GOT3 (cell line): ENCODE measurements around the gene KIFC3.
"Not testable (repeated sequence)": the region's sequence is repeated elsewhere in the genome, so short reads cannot be mapped to it uniquely, and the experiment has no call there.

ENCODE experiments used
- DNase-seq: peaks from one replicate; lab custom pipeline; 2025; ENCODE audit warnings: mixed read lengths; lab: John Stamatoyannopoulos, UW

Gene KIFC3

DNA sequence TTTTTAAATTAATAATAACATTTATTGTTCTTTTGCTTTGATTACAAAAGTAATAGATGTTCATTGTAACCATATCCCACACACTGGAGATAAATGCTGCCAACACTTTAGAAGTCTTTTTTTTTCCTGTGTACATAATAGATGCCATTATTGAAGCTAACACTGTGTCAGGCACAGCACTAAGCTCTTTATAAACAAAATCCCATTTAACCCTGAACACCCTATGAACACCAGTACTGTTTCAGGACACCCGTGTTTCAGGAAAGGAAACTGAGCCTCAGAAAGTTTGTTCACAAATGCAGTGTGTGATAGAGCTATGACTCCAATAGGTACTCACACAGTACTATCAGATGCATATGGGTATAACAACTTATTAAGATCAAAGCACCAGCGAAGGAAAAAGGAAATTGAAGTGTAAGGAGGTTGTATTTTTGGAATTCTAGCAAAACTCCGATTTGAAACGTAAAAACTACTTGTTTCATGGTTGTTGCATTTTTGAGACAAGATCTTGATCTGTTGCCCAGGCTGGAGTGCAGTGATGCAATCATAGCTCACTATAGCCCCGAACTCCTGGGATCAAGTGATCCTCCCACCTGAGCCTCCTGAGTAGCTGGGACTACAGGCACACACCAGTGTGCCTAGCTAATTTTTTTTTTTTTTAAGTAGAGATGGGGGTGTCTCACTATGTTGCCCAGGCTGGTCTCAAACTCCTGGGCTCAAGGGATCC lies 2.0 kb upstream of the KIFC3 start:
- DNase-seq = no peak

DNA sequence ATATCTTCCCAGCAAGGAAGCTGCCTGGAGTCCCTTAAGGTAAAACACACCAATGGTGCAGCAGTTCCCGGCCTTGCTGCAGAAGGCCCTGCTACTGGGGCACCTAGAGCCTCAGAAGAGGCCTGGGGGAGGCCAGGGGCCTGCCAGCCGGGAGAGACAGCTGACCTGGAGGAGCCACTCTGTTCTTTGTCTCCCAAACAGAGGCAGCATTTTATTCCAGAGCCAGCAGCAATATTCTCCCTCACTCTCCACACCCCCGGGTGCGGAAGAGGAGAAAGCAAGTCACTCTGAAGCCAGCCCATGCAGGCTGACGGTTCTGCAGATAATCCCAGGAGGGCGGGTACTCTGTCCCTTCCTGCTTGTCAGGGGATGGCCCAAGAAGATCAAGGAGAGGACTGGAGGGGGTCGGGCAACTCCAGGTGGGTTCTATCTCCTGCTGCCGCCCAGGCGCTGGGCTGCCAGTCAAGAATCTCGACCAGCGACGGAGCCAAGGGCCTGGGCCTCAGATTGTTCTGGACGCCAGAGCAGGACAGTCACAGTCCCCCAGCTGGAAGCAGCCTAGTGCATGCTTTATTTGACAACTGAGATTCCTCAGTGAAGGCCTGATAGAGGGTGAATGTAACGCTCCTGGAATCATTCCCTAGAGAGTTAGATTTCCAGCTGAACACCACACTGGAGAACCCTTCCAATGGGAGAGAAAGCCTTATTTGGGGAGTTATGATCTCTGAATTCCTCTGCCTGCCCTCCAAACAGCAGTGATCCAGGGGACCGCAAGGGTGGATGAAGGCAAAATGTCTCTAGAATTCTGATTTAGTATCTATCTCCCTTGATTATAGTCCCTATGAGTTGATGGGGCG lies 1.1 kb upstream of the KIFC3 start:
- DNase-seq = no peak

DNA sequence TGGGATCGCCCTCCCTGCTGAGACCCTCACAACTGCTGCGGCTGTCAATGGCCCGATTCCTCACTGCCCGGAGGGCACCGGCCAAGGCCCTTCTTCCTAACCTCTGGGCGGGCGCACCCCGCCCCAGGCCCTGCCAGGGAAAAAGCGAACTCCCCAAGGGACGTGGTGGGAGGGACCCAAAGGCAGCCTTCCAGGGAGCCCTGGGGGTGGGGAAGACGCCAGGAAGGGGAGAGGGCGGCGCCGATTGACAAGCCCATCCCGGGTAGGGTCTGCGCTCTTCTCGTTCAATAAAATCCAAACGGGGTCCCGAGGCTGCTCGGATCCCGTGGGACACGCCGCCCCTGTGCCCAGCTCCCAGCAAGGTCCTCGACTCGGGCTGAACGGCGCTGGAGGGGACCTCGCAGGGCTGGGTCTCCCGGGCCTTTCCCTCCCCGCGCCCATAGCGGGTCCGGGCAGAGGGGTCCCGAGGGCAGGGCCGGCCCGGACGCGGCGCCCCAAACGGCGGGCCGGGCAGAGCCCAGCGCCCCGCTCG lies 416 bp downstream of the KIFC3 start:
- no peak for DNase-seq

DNA sequence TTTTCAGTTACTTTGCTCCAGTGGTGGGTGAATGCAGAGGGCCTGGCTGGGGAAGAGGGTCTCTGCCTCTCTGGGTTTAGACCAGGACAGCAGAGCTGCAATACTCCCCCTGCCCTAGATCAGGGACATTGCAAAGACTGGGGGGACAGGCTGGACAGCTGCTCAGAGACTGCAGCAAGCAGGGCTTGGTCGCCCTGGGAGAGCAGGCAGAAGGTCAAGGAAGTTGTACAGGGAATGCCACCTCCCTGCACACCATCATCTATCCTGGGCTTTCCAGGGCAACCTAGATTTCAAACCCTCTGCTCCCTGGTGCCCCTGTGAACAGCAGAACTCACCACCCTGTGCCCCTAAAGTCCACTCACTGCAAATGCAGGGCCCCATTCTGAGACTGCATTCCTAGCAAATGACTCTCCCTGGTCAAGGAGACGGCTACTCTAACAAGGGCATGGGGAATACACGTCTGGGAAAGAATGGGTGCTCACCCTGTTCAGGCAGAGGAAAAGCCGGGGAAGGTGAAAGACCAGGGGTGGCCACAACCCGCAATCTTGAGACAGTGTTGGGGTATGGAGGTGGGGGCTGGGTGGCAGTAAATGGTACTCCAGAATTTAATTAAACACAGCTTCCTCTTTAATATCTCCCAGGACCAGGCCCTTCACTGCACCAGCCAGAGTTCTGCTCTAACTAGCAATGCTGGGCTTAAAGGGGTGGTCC lies 1.0 kb downstream of the KIFC3 start:
- no peak for DNase-seq

DNA sequence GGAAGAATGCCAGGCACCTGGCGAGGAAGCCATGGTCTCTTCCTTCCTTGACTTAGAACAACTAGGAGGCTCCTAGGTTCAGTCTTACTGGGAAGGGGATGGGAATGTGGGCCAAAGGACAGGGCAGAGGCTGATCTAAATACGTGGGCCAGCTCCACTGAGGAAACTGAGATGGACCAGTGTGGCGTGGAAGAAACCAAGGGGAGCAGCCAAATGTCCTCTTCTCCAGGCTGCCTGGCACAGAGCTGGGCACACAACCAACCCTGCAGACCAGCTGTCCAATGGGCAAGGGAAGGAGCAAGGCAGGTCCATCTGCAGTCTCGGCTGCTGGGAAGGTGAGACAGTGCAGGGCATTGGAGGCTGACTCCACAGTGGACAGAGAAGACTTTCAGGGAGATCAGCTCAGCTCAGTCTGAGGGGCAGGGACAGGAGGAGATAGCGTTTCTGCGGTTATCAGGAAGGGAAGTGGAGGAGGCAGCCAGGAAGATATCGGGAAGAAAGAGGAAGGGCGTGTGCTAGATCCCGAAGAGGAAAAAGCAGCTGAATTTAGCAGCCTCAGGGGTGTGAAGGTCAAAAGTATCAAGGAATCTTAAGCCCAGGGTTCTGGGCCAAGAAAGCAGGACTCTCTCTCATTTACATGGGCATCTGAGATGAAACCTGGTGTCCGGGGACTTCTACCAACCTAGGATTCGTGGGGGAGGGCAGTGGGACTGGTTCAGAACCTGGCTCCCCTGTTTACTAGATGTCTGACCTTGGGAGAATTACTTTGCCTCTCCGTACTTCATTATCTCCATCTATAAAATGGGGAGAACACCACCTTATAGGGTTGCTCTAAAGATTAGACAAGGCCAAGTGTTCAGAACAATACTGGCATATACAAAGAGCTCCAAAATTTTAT lies 1.8 kb downstream of the KIFC3 start:
- DNase-seq = no peak

DNA sequence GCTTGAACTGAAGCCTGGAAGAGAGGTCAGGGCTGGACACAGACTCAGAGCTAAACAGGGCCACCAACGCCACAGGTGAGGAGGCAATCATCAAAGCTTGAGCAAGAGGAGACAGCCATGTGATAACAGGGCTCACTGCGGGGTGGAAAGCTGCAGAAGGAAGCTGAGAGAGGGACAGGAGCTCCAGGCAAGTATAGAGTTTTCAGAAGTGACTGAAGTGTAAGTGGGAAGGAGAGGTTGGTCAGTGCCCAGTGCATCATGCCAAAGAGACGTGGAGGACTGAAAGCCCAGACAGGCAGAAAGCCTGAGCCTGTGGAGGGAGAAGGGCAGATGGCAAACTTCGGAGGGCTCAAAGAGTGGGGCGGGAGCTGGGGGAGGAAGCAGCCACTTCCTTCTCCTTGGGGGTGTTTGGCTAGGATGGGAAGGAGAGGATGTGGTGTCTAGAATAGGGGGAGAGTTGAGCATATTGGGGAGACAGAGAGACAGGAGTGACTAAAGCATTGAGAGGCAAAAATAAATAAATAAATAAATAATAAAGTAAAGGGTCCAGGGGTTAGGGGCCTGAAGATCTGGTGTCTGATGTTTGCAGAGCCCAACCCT lies 2.6 kb downstream of the KIFC3 start:
- DNase-seq = no peak

DNA sequence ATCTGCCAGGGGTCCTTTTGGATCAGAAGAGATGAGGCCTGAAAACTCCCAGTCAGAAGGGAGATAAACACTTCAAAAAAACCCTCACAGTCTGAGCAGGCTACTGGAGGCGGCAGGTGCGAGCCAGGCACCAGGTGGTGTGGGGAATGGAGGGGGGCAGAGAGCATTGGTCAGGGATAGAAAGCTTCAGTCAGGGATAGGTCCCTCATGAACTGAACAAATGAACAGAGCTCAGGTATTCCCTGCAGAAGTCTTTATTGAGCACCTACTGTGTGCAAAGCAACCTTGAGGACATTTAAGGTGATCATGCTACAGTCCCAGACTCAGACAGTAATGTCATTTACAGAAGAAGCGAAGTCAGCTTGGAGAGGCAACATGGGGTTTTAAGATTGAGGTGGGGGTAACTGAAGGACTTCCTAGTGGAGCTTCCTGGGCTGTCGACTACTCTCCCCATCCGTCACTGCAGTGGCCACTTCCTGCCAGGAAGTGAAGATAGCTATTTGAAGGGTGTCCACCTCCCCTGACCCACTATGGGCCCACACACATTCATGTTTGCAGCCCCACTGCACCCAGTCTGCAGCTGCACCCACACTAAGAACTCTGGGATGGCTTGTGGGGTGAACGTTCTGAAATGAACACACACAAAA lies 3.2 kb downstream of the KIFC3 start:
- no peak for DNase-seq

DNA sequence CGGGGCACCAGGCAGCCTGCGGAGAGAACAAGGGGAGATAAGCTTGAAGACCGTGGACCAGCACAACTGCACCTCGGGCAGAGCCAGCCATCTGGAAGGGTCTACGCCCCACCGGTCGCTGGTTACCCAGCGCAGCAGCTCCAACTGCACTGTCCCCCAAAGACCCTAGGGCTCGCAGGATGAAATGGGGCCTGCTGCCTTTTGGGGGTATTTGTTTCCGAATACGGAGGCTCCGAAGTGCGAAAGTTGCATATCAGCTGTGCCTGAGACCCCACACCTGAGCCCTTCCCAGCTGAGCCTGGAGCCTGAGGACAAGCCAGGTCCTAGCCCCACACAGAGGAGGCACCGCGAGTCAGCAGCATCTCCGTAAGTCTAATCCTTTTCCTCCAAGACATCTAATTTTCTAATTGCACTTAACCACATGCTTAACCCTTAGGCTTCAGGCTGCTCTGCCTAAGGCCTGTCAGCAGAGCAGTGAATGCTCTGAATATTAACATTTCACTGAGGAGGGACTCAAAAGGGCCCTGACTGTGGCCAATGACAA lies 4.0 kb downstream of the KIFC3 start:
- no peak for DNase-seq

DNA sequence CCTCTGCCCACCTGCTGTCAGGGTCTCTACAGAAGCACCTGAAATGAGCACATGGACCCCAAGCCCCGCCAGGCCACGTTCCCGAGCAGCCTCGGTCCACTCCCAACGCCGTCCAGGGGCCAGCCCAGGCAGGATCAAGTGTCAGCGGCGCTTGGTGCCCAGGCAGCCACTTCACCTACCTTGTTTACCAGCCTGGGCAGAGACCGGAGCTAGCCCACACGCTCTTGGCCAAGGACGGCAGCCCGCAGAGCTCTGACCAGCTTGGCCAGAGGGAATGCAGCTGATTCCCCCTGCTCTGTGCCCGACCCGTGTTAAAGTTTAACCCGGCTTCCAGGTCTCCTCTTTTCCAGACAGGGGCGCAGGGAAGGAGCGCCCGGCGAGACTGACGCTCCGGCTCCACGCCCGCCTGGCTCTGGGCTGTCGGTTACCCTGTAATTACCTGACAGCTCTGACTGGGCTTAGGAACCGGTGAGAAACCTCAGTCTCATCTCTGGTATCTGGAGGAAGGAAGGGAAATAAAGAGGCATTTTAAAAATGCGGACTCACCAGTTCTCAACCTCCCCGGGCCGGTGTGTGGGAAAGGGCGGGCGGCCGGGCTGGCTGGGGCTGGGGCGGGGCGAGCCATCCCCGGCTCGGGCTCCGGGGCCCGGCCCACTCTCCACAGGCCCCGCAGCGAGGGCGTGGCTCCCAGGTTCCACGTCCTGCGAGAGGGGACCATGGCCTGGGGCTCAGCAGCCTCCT lies 4.6 kb downstream of the KIFC3 start:
- no peak for DNase-seq

DNA sequence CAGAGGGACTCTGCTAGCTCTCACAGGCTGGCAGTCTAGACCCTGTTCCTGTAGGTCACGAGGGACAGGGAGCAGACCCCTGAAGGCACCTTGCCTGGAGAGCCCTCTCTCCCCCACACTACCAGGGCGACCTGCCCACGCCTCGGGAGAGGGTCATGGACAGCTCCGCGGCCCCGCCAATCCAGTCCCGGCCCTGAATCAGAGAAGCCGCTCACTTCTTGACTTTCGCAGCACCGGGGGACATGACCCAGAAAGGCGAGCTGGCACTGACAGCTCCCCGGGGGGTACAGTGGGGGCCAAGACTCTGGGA lies 5.1 kb downstream of the KIFC3 start:
- DNase-seq = no peak

DNA sequence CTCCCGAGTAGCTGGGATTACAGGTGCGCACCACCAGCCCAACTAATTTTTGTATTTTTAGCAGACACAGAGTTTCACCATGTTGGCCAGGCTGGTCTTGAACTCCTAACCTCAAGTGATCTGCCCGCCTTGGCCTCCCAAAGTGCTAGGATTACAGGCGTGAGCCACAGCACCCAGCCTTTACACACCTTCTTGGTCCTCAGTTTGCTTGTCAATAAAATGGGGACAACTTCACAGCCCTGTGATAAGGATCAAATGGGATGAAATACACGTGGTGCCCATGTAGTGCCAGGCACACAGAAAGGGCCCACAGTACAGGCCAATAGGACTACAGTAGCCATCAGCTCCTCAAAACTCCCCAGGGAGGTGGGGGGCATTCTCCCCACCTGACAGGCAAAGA lies 6.3 kb downstream of the KIFC3 start:
- DNase-seq = not testable (repeated sequence)

DNA sequence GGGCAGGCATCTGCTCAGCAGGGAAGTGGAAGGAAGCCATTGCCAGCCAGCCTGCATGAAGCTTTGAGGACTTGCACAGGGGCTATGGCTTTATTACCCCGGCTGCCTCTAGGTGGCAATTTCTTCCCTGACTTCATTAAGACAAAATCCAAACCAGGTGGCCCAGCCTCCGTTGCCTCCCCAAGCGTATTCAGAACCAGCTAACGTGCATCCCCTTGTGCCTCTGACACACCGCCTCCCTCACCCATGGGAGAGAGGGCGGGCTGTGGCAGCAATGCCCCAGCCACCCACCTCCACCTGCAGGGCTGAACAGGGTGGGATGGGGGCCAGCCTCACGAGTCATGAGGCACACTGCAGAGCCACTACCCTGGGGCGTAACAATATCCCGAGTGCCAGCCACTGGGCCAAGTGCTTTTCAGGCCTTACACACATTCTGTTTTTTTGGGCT lies 6.8 kb downstream of the KIFC3 start:
- DNase-seq = no peak

DNA sequence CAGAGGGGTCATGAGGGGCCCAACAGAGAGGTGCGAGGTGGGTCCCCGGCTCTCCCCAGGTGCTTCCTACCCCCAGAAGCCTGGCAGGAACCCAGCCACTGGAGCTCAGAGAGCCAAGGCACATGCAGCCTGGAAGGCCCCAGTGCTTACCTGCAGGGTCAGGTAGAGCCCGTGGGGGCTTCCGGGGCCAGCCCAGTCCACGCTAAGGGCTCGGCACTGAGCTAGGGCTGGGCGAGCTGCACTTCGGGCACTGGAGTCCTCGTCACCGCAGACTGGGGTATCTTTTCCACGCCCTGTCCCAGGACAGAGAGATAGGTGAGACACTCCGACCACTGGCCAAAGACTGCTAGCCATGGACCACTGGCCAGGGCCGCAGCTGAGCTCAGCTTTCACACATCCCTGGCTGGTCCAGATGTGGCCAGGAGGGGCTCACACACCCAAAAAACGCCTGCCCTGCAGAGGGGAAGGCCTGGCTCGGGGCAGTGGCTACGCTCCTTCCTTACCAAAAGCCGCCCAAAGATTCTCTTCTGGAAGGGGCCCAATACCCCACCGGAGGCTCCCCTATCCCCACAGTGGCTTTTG lies 7.4 kb downstream of the KIFC3 start:
- DNase-seq = no peak

DNA sequence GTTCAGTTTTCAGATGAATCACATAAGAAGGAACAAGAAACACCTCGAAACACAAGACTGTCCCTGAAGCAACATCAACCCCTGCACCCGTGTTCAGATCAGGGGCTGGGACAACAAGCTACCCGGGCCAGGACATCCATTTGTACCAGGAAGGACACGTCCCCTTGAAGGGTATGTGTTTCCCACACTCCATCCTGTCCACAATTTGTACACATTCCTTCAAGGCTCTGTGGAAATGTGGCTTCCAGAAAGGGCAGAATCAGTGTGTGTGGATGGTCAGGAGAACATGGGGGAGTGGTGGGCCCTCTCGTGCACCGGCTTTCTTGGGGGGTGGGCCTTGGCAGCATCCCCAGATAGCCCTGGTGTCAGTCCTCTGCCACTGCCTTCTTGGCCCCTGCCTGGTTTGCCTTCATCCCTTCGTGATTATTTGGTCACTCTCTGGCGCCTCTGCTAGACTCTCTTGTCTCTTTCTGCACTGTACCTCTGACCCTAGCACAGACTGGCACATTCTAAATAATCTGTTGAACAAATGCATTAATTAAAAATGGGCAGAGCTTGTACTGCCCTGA lies 10.3 kb downstream of the KIFC3 start:
- DNase-seq = no peak

DNA sequence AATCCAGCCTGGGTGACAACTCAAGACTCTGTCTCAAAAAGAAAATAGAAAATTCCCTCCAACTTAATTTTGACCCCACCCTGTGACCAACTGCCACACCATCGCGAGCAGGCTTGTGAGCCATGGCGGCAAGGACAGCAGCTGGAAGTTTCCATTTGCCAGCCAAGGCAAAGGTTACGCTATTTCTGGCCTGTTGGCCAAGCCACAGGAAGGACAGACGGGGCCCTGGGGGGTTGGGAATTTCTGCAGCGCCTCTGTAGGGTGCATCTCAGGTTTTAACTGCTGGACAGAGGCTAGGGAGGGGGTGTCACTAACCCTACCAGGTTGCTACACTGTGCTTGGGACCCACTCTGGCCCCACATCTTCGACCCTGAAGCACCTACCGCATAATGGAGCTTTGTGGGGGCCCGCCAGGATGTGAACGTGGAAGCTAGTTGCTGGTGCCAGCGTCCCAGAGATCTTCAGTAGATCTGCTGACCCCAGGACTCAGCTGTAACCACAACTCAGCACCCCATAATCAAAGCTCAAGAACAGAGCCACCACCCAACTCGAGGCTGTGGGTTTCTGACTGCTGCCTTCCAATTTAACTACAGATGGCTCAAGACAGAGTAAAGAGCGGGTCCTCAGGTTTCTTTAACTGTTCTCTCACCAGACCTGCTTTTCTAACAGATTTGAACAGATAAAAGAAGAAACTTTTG lies 10.9 kb downstream of the KIFC3 start:
- DNase-seq = no peak

DNA sequence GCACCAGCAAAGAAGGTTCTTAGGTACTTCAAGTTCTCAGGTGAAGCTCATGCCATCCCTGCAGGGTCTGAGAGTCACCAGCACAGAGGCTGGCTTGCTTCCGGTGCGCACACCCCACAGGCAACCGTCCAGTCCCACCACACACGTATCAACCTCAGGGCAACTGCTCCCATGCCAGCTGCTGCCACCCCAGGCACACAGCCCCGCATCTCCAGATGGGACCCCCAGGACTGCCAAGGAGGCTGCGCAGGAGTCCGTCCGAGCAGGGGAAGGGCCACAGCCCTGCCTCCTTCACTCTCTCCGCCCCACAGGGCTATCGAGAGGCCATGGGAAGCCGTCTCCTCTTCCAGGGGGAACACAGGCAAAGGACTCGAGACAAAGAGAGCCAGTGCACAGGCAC lies 13.3 kb downstream of the KIFC3 start:
- DNase-seq = no peak

DNA sequence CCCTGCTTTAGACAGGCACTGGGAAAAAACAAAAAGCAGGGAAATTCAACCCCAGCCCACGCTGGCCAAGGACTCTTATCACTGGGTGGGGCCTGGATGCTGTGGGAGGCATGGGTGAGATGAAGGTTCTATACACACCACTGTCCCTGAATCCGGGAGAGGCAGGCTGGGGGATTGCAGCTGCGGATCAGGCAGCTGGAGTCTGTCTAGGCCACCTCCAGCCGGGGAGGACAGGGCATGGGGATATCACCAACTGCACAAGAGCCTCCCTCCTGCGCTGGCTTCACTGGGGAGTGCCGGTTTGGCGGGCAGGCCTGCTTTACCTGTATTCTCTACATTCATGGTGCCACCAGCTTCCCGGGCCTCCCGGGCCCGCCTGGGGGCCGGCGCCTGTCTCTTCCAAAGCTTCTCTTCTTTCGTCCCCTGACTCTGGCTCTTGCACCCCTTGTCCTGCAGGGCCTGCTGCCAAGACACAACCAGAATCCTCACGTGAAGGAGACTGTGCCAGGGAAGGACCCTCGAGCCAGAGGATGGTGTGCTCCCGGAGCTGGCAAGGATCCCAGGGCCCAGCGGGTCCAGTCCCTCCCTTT lies 13.9 kb downstream of the KIFC3 start:
- DNase-seq = no peak

DNA sequence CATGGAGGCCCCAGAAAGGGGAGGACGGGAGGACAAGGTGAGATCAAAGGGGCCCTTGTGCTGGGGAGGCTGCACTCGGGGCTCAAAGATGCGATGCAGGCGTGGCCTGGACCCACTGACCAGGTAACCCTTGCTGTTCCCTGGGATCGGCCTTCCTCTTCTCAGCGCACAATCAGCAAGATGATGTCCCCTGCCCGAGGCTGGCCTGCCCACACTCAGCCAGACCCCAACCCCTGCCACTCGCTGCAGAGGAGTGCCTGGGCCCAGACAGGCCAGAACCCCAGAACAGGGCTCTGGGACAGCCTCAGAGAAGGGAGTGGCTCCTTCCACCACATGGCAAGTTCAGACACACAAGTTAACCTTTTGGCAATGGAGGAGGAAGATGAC lies 14.8 kb downstream of the KIFC3 start:
- DNase-seq = no peak
